ES-I3 (cell line): ENCODE results near the gene IFT27.
A peak's percentile ranks its signal among the peaks of the same experiment; 100 is the strongest.

Experiments used
- H3K36me3 ChIP-seq: 2 replicates; pipeline ENCODE4 v1.6.1; 2013; ENCODE audit warnings: mild to moderate bottlenecking, low read length, control low read depth, moderate library complexity; ENCODE audit not compliant: insufficient read depth
- H3K4me1 ChIP-seq: 2 replicates; pipeline ENCODE4 v1.6.1; 2013; ENCODE audit warnings: mild to moderate bottlenecking, control low read depth, low read length; ENCODE audit not compliant: insufficient read depth
- H3K9ac ChIP-seq: 2 replicates; pipeline ENCODE4 v1.6.1; 2013; ENCODE audit warnings: low read depth, mild to moderate bottlenecking, low read length, moderate library complexity
- H3K9me3 ChIP-seq: 2 replicates; pipeline ENCODE4 v1.6.1; 2013; ENCODE audit warnings: mild to moderate bottlenecking, low read length, moderate library complexity; ENCODE audit not compliant: control insufficient read depth, insufficient read depth

IFT27 gene

DNA sequence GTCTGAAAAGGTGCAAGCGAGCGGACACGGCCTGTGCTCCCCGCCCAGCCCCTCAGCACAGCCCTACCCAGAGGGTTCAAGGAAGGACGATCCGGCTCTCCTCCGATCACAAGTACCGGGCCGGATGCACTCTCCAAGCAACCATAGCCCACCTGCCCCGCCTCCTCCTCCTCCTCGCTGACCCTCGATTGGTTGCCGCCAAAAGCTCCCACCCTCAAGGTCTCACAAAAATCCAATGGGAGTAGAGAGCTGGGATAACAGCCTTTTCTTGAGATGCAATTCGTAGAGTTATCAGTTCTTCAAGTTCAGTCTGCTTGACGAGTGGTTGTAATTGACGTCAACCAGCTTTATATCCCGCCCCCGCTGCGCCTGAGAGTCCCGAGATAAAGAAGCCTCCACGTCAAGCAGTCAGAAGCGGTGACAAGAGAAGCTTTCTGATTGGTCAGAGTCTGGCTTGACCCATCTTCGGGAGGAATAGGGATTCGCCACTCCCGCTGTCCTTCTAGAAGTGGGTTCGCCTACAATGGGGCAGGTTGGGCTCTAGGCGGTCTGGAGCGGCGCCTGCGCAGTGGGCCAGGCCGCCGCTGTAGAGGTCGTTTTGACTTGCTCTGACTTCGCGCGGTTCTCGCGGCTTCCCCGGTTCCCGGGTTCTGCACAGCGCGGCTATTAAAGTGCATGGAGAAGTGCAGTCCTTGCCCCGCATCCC is at the start of gene IFT27:
IFT27 (minus strand) TSS at position 156 of the 706 bp plus-strand sequence. CDS start 412 bp downstream, outside the sequence.
- Histone ChIP-seq H3K36me3 (no peaks in the 10 kb centered on the region), H3K4me1 (0 out of 2 replicates have a peak, but pooled peaks cover 3% of the 10 kb centered on the region), H3K9me3 (peaks cover 6% of the 10 kb centered on the region; the same call in 1 of the 2 replicates), H3K9ac (peak within 1 kb of the TSS; percentile 76)

DNA sequence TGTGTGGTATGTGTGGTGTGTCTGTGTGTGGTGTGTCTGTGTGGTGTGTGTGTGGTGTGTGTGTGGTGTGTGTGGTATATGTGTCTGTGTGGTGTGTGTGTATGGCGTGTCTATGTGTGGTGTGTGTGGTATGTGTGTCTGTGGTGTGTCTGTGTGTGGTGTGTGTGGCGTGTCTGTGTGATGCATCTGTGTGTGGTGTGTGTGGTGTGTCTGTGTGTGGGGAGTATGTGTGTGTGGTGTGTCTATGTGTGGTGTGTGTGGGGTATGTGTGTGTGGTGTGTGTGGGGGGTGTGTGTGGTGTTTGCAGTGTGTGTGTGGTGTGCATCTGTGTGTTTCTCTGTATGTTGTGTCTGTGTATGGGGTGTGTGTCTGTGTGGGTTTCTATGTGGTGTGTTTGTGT is 48.7 kb upstream of the IFT27 start:
- no peaks in the 10 kb centered on the region for H3K36me3 ChIP-seq
- H3K9ac ChIP-seq, result no peak overlapping the region
- peaks cover 13% of the 10 kb centered on the region for H3K4me1 ChIP-seq
- H3K9me3 ChIP-seq, result no peaks in the 10 kb centered on the region

GRCh38 chr22:36823186-36823839 is 47.4 kb upstream of the IFT27 start:
- Histone ChIP-seq H3K9ac (no peak overlapping the region), H3K36me3 (no peaks in the 10 kb centered on the region), H3K9me3 (no peaks in the 10 kb centered on the region), H3K4me1 (peaks cover 27% of the 10 kb centered on the region)

DNA sequence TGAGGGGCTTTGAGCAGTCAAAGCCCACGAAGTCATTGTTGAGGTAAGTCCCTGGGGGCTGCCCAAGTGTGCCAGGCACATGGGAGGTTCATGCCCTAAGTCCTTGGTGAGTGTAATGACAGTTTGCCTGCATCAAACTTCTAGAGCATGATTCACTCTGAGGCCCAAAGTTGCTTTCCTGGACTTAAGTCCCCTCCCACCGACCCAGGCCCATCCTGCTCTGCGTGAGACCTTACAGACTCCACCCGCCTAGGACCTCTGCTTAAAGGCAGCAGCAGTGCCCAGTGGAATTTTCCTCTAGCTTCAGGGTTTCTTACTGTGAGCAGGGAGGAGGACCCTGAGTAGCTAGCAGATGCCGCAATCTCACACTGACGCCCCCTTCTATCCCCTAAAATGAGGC is 46.7 kb upstream of the IFT27 start:
- Histone ChIP-seq H3K36me3 (no peaks in the 10 kb centered on the region), H3K4me1 (peaks cover 29% of the 10 kb centered on the region), H3K9me3 (no peaks in the 10 kb centered on the region), H3K9ac (no peak overlapping the region)

GRCh38 chr22:36819112-36819511 is 43.2 kb upstream of the IFT27 start:
- Histone ChIP-seq H3K4me1 (peaks cover 39% of the 10 kb centered on the region), H3K36me3 (no peaks in the 10 kb centered on the region), H3K9me3 (no peaks in the 10 kb centered on the region), H3K9ac (no peak overlapping the region)

- H3K36me3 ChIP-seq, result no peaks in the 10 kb centered on the region
- H3K9ac ChIP-seq, result no peak overlapping the region
- H3K9me3 ChIP-seq, result no peaks in the 10 kb centered on the region
- peaks cover 39% of the 10 kb centered on the region for H3K4me1 ChIP-seq
Observed at GRCh38 chr22:36818010-36818642, 42.2 kb upstream of the IFT27 start.

GRCh38 chr22:36817525-36817848 is 41.6 kb upstream of the IFT27 start:
- Histone ChIP-seq H3K9ac (peak overlapping the region; percentile 61; the same call in 1 of the 2 replicates), H3K36me3 (no peaks in the 10 kb centered on the region), H3K4me1 (peaks cover 33% of the 10 kb centered on the region), H3K9me3 (no peaks in the 10 kb centered on the region)

- H3K4me1 ChIP-seq, result peaks cover 30% of the 10 kb centered on the region
- peak within 1 kb of the TSS; percentile 61 for H3K9ac ChIP-seq
- H3K9me3 ChIP-seq, result no peaks in the 10 kb centered on the region
- H3K36me3 ChIP-seq, result no peaks in the 10 kb centered on the region
Observed at GRCh38 chr22:36816636-36817524, 41.0 kb upstream of the IFT27 start, which contains the start of gene PVALB. Gene PVALB (minus strand): TSS chr22:36817035. CDS start chr22:36817005, 30 bp downstream.

- no peaks in the 10 kb centered on the region for H3K9me3 ChIP-seq
- no peaks in the 10 kb centered on the region for H3K36me3 ChIP-seq
- peaks cover 30% of the 10 kb centered on the region for H3K4me1 ChIP-seq
- peak overlapping the region; percentile 61 for H3K9ac ChIP-seq
Observed at GRCh38 chr22:36816339-36816635, 40.4 kb upstream of the IFT27 start.

DNA sequence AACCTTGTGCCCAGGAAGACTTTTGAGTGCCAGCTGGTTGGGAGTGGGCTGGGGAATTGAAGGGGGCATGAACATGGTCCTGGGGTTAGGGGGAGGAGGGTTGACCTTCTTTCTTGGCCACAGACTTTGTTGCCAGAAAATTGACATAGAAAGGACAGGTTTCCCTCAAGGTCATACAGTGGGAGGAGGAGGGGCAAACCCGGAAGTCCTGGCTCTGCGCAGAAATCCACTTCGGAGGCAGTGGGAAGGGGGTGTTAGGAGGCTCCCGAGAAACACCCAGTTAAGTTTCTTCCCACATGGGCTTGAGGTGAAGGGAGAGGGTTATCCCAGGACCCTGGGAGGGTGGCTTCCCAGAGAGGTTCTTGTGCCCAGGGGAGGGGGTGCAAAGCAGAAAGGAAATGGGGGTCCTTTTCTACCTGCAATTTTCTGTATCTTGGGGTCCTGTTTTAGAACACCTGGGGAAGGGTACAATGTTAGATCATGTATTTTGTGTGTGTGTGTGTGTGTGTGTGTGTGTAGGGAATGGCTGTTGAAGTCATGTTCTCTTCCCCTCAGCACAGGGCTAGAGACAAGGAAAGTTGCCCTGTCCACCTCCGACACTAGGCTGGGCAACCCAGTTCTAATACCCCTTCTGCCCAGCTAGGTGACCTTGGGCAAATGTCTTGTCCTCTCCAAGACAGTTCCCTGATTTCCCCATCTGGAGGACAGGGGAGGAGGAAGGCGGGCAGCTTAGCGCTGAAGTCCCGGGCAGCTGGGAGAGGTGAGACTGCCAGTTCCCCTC is 39.8 kb upstream of the IFT27 start:
- Histone ChIP-seq H3K9ac (peak overlapping the region; percentile 61; the same call in 1 of the 2 replicates), H3K4me1 (peaks cover 30% of the 10 kb centered on the region), H3K9me3 (no peaks in the 10 kb centered on the region), H3K36me3 (no peaks in the 10 kb centered on the region)

DNA sequence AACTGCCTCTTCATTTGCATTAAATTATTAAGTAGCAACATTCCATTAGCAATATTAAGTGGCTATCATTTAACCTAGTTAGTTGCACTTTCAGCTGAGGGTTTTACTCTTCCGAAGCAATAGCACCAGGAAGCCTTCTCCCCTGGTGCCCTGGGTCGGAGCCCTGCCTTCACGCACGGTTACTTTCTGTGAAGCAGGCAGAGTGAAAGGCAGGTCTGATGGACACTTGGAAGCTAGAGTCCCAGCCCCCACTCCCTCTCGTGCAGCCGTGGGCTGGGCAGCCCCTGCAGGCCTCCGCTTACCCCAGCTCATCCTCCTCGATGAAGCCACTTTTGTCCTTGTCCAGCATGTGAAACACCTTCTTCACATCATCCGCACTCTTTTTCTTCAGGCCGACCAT is 38.9 kb upstream of the IFT27 start:
- H3K4me1 ChIP-seq, result peaks cover 27% of the 10 kb centered on the region
- no peak overlapping the region for H3K9ac ChIP-seq
- no peaks in the 10 kb centered on the region for H3K36me3 ChIP-seq
- no peaks in the 10 kb centered on the region for H3K9me3 ChIP-seq

DNA sequence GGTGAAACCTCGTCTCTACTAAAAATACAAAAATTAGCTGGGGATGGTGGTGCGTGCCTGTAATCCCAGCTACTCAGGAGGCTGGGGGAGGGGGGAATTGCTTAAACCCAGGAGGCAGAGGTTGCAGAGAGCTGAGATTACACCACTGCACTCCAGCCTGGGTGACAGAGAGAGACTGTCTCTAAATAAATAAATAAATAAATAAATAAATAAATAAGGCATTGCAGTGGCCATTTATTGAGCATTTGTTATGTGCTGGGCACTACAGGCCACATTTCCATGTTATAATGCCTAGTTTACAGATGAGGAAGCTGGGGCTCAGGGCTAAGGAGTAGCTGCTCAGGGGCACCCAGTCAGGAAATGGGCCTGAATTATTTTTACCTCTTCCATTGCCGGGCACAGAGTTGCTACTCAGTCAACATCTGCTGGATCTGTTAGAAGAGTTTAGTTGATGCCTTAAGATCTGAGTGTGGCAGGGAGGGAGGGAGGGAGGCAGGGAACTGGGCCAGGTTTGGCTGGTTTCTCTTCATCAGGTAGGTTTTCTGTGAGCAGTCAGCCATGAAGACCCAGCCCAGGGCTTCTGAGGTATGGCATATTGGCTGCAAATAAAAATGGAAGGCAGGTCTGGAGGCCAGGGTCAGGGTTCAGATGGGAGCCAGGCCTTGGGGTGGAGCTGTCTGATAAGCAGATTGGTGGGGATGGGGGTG is 35.3 kb upstream of the IFT27 start:
- peaks cover 26% of the 10 kb centered on the region for H3K4me1 ChIP-seq
- H3K36me3 ChIP-seq, result no peaks in the 10 kb centered on the region
- no peaks in the 10 kb centered on the region for H3K9me3 ChIP-seq
- no peak overlapping the region for H3K9ac ChIP-seq

DNA sequence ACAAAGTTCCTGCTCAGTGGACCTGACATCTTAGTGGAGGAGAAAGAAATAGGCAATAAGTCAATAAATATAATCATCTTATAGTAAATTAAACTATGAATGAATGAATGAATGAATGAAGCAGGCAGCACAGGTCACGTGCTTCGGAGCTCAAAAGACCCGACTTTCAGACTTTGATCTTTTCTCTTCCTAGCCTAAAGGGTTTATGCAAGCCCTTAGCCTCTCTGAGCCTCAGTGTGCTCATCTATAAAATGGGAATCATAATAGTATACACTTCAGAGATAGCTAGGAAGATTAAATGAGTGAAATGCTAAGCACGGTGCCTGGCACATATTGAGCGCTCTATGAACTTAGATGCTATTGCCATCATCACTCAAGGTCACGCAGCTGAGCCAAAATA is 33.4 kb upstream of the IFT27 start:
- no peaks in the 10 kb centered on the region for H3K9me3 ChIP-seq
- H3K4me1 ChIP-seq, result peaks cover 15% of the 10 kb centered on the region
- no peak overlapping the region for H3K9ac ChIP-seq
- no peaks in the 10 kb centered on the region for H3K36me3 ChIP-seq
